B cell (primary cell): ENCODE measurements around the gene HSDL2.

ENCODE experiments used
- CTCF ChIP-seq: fragments of 200-600 bp; IDR thresholded peaks from one replicate; pipeline ENCODE4 v1.8.0; 2022; ENCODE audit warnings: antibody characterized with exemption, mild to moderate bottlenecking
- EZH2 ChIP-seq: IDR thresholded peaks from 2 replicates; pipeline ENCODE4 v1.6.1; 2012; ENCODE audit warnings: borderline replicate concordance, low read depth, mild to moderate bottlenecking, moderate library complexity, low read length; ENCODE audit not compliant: insufficient read depth, poor library complexity, severe bottlenecking

- no peak for TF ChIP-seq CTCF
- no peak for TF ChIP-seq EZH2
Observed at GRCh38 chr9:112484607-112485006, 104.7 kb downstream of the HSDL2 start.
